Right lobe of liver (tissue), 4 donors: ENCODE measurements around the gene DAZAP1.

Experiments
- POLR2A ChIP-seq: fragments of 450-650 bp; IDR thresholded peaks from one replicate; pipeline ENCODE4 v1.6.1; 2017; ENCODE audit warnings: antibody characterized with exemption, mild to moderate bottlenecking
- TF ChIP-seq, protein P1 (sequence below), 4 donors: fragments of 200-600 bp in 3 of 4; fragments of 450-650 bp in 1 of 4; IDR thresholded peaks; one replicate each; pipeline versions ENCODE4 v1.5.1 to v1.8.0; 2016 to 2022; ENCODE audit warnings: antibody characterized with exemption in 4 of 4, mild to moderate bottlenecking in 2 of 4
- donor health status: DM: no; HTN: no; CAD: no.
- donor health status: DM: no; HTN: no; CAD: no.
- donor health status: DM: no; HTN: yes; CAD: no.

DNA sequence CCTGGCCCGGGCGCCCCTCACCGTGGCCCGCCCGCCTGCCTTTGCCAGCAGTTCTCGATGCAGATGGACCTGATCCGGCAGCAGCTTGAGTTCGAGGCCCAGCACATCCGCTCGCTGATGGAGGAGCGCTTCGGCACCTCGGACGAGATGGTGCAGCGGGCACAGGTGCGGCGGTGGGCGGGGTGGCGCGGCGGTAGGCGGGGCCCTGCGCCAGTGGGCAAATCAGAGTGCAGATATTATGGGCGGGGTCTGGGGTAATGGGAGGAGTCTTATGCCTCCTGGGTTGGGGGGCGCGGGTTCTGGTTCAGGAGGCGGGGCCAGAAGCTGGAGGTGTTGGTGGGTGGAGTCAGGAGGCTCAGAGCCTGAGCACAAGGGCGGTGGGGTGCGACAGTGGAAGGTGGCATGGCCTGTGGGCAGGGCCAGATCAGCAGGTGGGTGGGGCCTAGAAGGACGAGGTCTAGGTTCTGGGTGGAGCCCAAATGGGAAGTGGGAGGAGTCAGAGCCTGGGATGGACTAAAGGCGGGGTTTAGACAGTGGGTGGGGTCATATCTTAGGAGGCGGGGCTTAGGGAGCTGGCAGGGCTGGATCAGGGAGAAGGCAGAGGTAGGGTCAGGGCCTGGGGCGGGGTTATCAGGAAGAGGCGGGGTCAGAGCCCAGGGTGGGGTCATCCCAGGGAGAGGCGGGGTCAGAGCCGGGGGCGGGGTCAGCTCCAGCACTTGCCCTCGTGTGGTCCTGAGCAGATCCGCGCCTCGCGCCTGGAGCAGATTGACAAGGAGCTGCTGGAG lies 48.1 kb downstream of the DAZAP1 start:
- no peak for TF ChIP-seq POLR2A
- TF ChIP-seq, protein P1, sequence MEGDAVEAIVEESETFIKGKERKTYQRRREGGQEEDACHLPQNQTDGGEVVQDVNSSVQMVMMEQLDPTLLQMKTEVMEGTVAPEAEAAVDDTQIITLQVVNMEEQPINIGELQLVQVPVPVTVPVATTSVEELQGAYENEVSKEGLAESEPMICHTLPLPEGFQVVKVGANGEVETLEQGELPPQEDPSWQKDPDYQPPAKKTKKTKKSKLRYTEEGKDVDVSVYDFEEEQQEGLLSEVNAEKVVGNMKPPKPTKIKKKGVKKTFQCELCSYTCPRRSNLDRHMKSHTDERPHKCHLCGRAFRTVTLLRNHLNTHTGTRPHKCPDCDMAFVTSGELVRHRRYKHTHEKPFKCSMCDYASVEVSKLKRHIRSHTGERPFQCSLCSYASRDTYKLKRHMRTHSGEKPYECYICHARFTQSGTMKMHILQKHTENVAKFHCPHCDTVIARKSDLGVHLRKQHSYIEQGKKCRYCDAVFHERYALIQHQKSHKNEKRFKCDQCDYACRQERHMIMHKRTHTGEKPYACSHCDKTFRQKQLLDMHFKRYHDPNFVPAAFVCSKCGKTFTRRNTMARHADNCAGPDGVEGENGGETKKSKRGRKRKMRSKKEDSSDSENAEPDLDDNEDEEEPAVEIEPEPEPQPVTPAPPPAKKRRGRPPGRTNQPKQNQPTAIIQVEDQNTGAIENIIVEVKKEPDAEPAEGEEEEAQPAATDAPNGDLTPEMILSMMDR (IDR thresholded peaks at IDR 0.05), result no peak
